GM12878 (cell line): ENCODE data around the gene RFX3. TPM values are rescaled to one million over a fixed set of nuclear protein-coding genes. Genes with fewer than 3 reads are reported as not detected.
A peak's percentile ranks its signal among the peaks of the same experiment; 100 is the strongest.

Experiments
- ATAC-seq: fragments of 200-7000 bp; cut with Tn5 transposase; 3 replicates; pipeline ENCODE4 v1.9.1; 2020; ENCODE audit warnings: mild to moderate bottlenecking, moderate library complexity
- BruUV-seq: library from RNA; stranded (reverse); fragments of 400-500 nt; replicated peaks from 2 replicates; lab custom pipeline; 2021; lab: Mats Ljungman, UMichigan
- CTCF ChIA-PET: fragments of 300-600 bp; sonication (Branson Sonifier 250); formaldehyde crosslinking; extraction: SDS; loops from one replicate; lab custom pipeline; 2021; ENCODE audit warnings: inconsistent platforms; lab: Yijun Ruan, JAX
- POLR2A ChIA-PET: fragments of 350-600 bp; formaldehyde crosslinking; extraction: SDS; loops from one replicate; lab custom pipeline; 2021; ENCODE audit warnings: inconsistent platforms; lab: Charles Lee
- RAD21 ChIA-PET: fragments of 300-600 bp; sonication (Branson Sonifier 250); formaldehyde crosslinking; loops from one replicate; lab custom pipeline; 2023; ENCODE audit warnings: antibody characterized with exemption; ENCODE audit not compliant: unreplicated experiment; lab: Charles Lee
- SMC1A ChIA-PET: fragments of 300-600 bp; sonication (Branson Sonifier 250); formaldehyde crosslinking; loops from one replicate; lab custom pipeline; 2023; ENCODE audit not compliant: unreplicated experiment, uncharacterized antibody; lab: Charles Lee
- DNase-seq: peaks from one replicate; pipeline ENCODE4 v3.0.0-alpha.2; 2011; ENCODE audit warnings: low read depth, low spot score
- FAIRE-seq: peaks from 3 replicates; lab custom pipeline; 2011; peaks lifted over from hg19 to GRCh38; lab: Jason Lieb, UNC
- H2AFZ ChIP-seq: 2 replicates; pipeline ENCODE4 v1.6.0; 2011; ENCODE audit warnings: low read depth, low read length, control low read depth; ENCODE audit not compliant: control insufficient read depth
- H3K27ac ChIP-seq: 2 replicates; pipeline ENCODE4 v1.5.1; 2011; ENCODE audit warnings: control low read depth; ENCODE audit not compliant: control insufficient read depth, insufficient read depth
- H3K27me3 ChIP-seq, 2 experiments: replicated peaks in 1 of 2; 2 replicates each; pipeline versions ENCODE4 v1.6.0 to v1.6.1; 2011; ENCODE audit warnings: low read length in 1 of 2; ENCODE audit not compliant: control insufficient read depth in 2 of 2, insufficient read depth in 2 of 2
- H3K36me3 ChIP-seq, 2 experiments: 2 replicates each; pipeline ENCODE4 v1.5.1; 2011; ENCODE audit warnings: low read length in 1 of 2; ENCODE audit not compliant: control insufficient read depth in 2 of 2, insufficient read depth in 2 of 2
- H3K4me1 ChIP-seq: 2 replicates; pipeline ENCODE4 v1.6.1; 2011; ENCODE audit warnings: mild to moderate bottlenecking, low read length, moderate library complexity, mixed read lengths; ENCODE audit not compliant: control insufficient read depth, insufficient read depth
- H3K4me2 ChIP-seq: 2 replicates; pipeline ENCODE4 v1.6.0; 2011; ENCODE audit warnings: control low read depth; ENCODE audit not compliant: control insufficient read depth, insufficient read depth
- H3K4me3 ChIP-seq: fragments of 200-600 bp; sonication (generic); 2 replicates; pipeline ENCODE4 v1.5.1; 2016
- H3K79me2 ChIP-seq: 2 replicates; pipeline ENCODE4 v1.6.0; 2011; ENCODE audit warnings: low read length; ENCODE audit not compliant: control insufficient read depth, insufficient read depth
- H3K9ac ChIP-seq: 2 replicates; pipeline ENCODE4 v1.8.0; 2011; ENCODE audit warnings: low read length, control low read depth, mixed read lengths; ENCODE audit not compliant: control insufficient read depth, insufficient read depth
- H3K9me3 ChIP-seq: replicated peaks from 3 replicates; pipeline ENCODE4 v1.5.1; 2011; ENCODE audit warnings: mild to moderate bottlenecking, low read length; ENCODE audit not compliant: control insufficient read depth, insufficient read depth
- H4K20me1 ChIP-seq: 2 replicates; pipeline ENCODE4 v1.6.0; 2011; ENCODE audit not compliant: control insufficient read depth, insufficient read depth
- BCL11A ChIP-seq: IDR thresholded peaks from 2 replicates; pipeline ENCODE4 v1.6.1; 2011; ENCODE audit warnings: low read depth, low read length
- CBX5 ChIP-seq: sonication (generic); IDR thresholded peaks from 2 replicates; pipeline ENCODE4 v1.6.1; 2016; ENCODE audit warnings: low read depth, moderate library complexity, mild to moderate bottlenecking, inconsistent platforms
- CREB1 ChIP-seq: IDR thresholded peaks from 2 replicates; pipeline ENCODE4 v1.6.1; 2012; ENCODE audit warnings: low read depth, mild to moderate bottlenecking, inconsistent platforms
- EP300 ChIP-seq, 2 experiments: fragments of 150-350 bp in 1 of 2; IDR thresholded peaks; 2 replicates each; pipeline ENCODE4 v1.6.1; 2011 to 2012; ENCODE audit warnings: low read depth in 2 of 2, low read length in 2 of 2, borderline replicate concordance in 1 of 2, improper control_type of control experiment in 1 of 2, inconsistent platforms in 1 of 2; ENCODE audit not compliant: control insufficient read depth in 1 of 2
- ETV6 ChIP-seq, 2 experiments: fragments of 450-650 bp in 1 of 2; IDR thresholded peaks in 1 of 2; conservative IDR thresholded peaks in 1 of 2; 2 replicates each; pipeline ENCODE4 v1.6.1; 2014; ENCODE audit warnings: antibody characterized with exemption in 1 of 2, borderline replicate concordance in 1 of 2, low read depth in 1 of 2, mild to moderate bottlenecking in 1 of 2, moderate library complexity in 1 of 2
- FOS ChIP-seq: IDR thresholded peaks from 3 replicates; pipeline ENCODE4 v1.6.1; 2011; ENCODE audit warnings: borderline replicate concordance; ENCODE audit not compliant: insufficient read length; ENCODE audit errors: extremely low read depth
- GABPA ChIP-seq: IDR thresholded peaks from 2 replicates; pipeline ENCODE4 v1.6.1; 2014; ENCODE audit warnings: antibody characterized with exemption, low read depth, mild to moderate bottlenecking, inconsistent platforms
- IKZF2 ChIP-seq, 2 experiments: fragments of 450-650 bp; IDR thresholded peaks; 2 replicates each; pipeline ENCODE4 v1.6.1; 2017; ENCODE audit warnings: mild to moderate bottlenecking in 2 of 2, moderate library complexity in 2 of 2
- JUNB ChIP-seq: IDR thresholded peaks from 2 replicates; pipeline ENCODE4 v1.6.1; 2016; ENCODE audit warnings: antibody characterized with exemption, mild to moderate bottlenecking
- LARP7 ChIP-seq: fragments of 450-650 bp; IDR thresholded peaks from 2 replicates; pipeline ENCODE4 v1.6.1; 2017; ENCODE audit warnings: mild to moderate bottlenecking
- MEF2A ChIP-seq: IDR thresholded peaks from 2 replicates; pipeline ENCODE4 v1.6.1; 2011; ENCODE audit warnings: low read depth, mild to moderate bottlenecking, low read length, moderate library complexity; ENCODE audit not compliant: insufficient read depth
- MEF2B ChIP-seq: fragments of 450-650 bp; IDR thresholded peaks from 2 replicates; pipeline ENCODE4 v1.6.1; 2018; ENCODE audit warnings: mild to moderate bottlenecking, moderate library complexity; ENCODE audit not compliant: partially characterized antibody, poor library complexity, severe bottlenecking
- MTA2 ChIP-seq: fragments of 450-650 bp; IDR thresholded peaks from 2 replicates; pipeline ENCODE4 v1.6.1; 2016; ENCODE audit warnings: low read depth, mild to moderate bottlenecking, moderate library complexity
- NFIC ChIP-seq: IDR thresholded peaks from 2 replicates; pipeline ENCODE4 v1.6.1; 2012; ENCODE audit warnings: low read depth, mild to moderate bottlenecking, inconsistent platforms, low read length, moderate library complexity
- NRF1 ChIP-seq: conservative IDR thresholded peaks from 2 replicates; pipeline ENCODE4 v1.6.1; 2011; ENCODE audit warnings: mild to moderate bottlenecking, low read depth, low read length, improper control_type of control experiment
- POLR2AphosphoS5 ChIP-seq: IDR thresholded peaks from 2 replicates; pipeline ENCODE4 v1.6.1; 2011; ENCODE audit warnings: mild to moderate bottlenecking, low read length, inconsistent platforms
- RB1 ChIP-seq: fragments of 450-650 bp; formaldehyde crosslinking; IDR thresholded peaks from 2 replicates; pipeline ENCODE4 v1.6.1; 2017; ENCODE audit warnings: mild to moderate bottlenecking, borderline replicate concordance
- RUNX3 ChIP-seq: IDR thresholded peaks from 2 replicates; pipeline ENCODE4 v1.6.1; 2012; ENCODE audit warnings: low read length, inconsistent platforms
- TCF12 ChIP-seq: IDR thresholded peaks from 2 replicates; pipeline ENCODE4 v1.6.1; 2011; ENCODE audit warnings: low read depth, mild to moderate bottlenecking, low read length
- ZNF217 ChIP-seq: fragments of 450-650 bp; IDR thresholded peaks from 2 replicates; pipeline ENCODE4 v1.6.1; 2017; ENCODE audit warnings: antibody characterized with exemption, mild to moderate bottlenecking
- WGBS: methylation state at CpG from one replicate; pipeline ENCODE4 v1.1.6; 2016; ENCODE audit warnings: low lambda C conversion rate; ENCODE audit not compliant: insufficient replicate concordance, insufficient coverage; ENCODE audit errors: missing lambda C conversion rate; 5-methylcytosine and 5-hydroxymethylcytosine counted together
- in situ Hi-C: fragments of 300-500 bp; cut with MboI; formaldehyde crosslinking; loops from 9 replicates; pipeline ENCODE4 v1.14.3; 2018; ENCODE audit warnings: mixed read lengths
- intact Hi-C: fragments of 100-400 bp; cut with micrococcal nuclease; formaldehyde crosslinking; loops from one replicate; pipeline ENCODE4 v1.14.2; 2022; ENCODE audit not compliant: unreplicated experiment
- polyA plus RNA-seq, 11 experiments: library from polyadenylated mRNA; depleted of rRNA in 4 of 11; unstranded in 6 of 11; stranded (reverse) in 5 of 11; fragments of >200 nt; fragmentation: Nextera tagmentation in 4 of 11; fragmentation: Illumina TruSeq in 1 of 11; extraction: Ambion mirVana in 4 of 11; extraction: Trizol in 1 of 11; gene quantifications; 1 replicate in 1 of 11; 2 replicates in 10 of 11; pipeline versions ENCODE4 v1.2.1 to v1.2.3, GENCODE V29; 2011 to 2016; ENCODE audit warnings: inconsistent platforms in 2 of 11, missing spikeins in 2 of 11, low read depth in 1 of 11
- total RNA-seq, 4 experiments: library from RNA; depleted of rRNA in 3 of 4; stranded (reverse); fragments of >200 nt in 3 of 4; fragmentation: Illumina TruSeq in 1 of 4; extraction: Trizol in 1 of 4; gene quantifications; 2 replicates each; pipeline versions ENCODE4 v1.2.1 to v1.2.3, GENCODE V29; 2013 to 2021
- TF ChIP-seq, protein P1 (sequence below): IDR thresholded peaks from 2 replicates; pipeline ENCODE4 v1.6.1; 2012; ENCODE audit warnings: low read length, inconsistent platforms
- TF ChIP-seq, protein P2 (sequence below): IDR thresholded peaks from 2 replicates; pipeline ENCODE4 v1.6.1; 2012; ENCODE audit warnings: low read depth, low read length, improper control_type of control experiment

Gene RFX3
- total and polyA plus RNA-seq, 10 of the 15 experiments (the other 5 are each of a cell fraction or from before 2014, with no cell fraction given), result 1.2 to 26.4 (median 6.7) TPM

DNA sequence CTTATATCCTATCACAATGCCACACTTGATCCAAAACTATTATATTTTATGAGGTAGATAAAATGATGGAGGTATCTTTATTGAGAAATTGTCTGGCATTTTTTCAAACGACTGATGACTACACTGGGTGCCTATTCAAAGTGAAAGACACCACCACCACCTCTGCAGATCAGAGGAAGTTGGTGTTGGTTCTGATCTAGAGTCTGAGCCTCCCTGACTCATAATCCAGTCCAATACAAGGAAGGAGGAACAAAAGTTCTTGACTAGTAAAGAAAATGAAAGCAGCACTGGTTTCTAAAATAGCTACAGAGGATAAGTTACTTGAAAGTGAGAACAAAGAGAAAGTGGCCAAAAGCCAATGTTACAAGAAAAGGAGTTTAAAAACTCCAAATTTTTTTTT is 139.9 kb downstream of the RFX3 start:
- no peak overlapping the region for H3K27ac ChIP-seq
- ChIA-PET POLR2A (no interaction called here), CTCF (interaction anchor here (1.1 to 3.7 kb wide), 2 partner anchors 55 to 59 kb away, joined by 3 to 15 read pairs; no protein-coding TSS in a partner anchor), SMC1A (interaction anchor here (1.0 to 2.5 kb wide), 3 partner anchors 14 to 55 kb away, joined by 4 to 7 read pairs (median 6); no protein-coding TSS in a partner anchor), RAD21 (no interaction called here)
- peaks cover 6% of the 10 kb centered on the region; the same call in 2 of the 3 replicates for H3K9me3 ChIP-seq
- H3K79me2 ChIP-seq, result no peaks in the 10 kb centered on the region
- no peak overlapping the region for H3K4me3 ChIP-seq
- WGBS, result 0% methylated on average over 1 of the region's 1 CpG
- no peaks in the 10 kb centered on the region for H3K27me3 ChIP-seq
- no peak overlapping the region for H3K9ac ChIP-seq
- peaks cover 0 to 5% of the 10 kb centered on the region in 2 experiments; a peak in 1 of 4 replicates for H3K36me3 ChIP-seq
- no peak overlapping the region for H2AFZ ChIP-seq
- H3K4me1 ChIP-seq, result peaks cover 4% of the 10 kb centered on the region
- BruUV-seq, result no TSS peak
- TF ChIP-seq NRF1 (no peak), POLR2AphosphoS5 (no peak), ZNF217 (peak; percentile 30; the same call in 1 of the 2 replicates), FOS (no peak), NFIC (peak; percentile 48), RB1 (no peak), IKZF2 (IDR thresholded peaks at IDR 0.05) (no peak), CBX5 (peak; percentile 67; the same call in 1 of the 2 replicates), JUNB (peak; percentile 73), GABPA (0 out of 2 replicates have a peak, but pooled peaks have one; percentile 19), LARP7 (no peak), ETV6 (conservative IDR thresholded peaks at IDR 0.05 in 1 of 2, IDR thresholded peaks at IDR 0.05 in 1 of 2; ENCODE audit: borderline replicate concordance in 1 of 2, low read depth in 1 of 2) (peak in 1 of 2 experiments; percentile 52; a peak in 2 of 4 replicates), MTA2 (no peak), RUNX3 (peak; percentile 31), EP300 (IDR thresholded peaks at IDR 0.05; ENCODE audit: borderline replicate concordance in 1 of 2, control insufficient read depth in 1 of 2, low read depth in 2 of 2, low read length in 2 of 2) (0 out of 4 replicates have a peak, but pooled peaks of 1 of the 2 experiments have one; percentile 10), MEF2A (peak; percentile 74), MEF2B (peak; percentile 34), BCL11A (0 out of 2 replicates have a peak, but pooled peaks have one; percentile 18), TCF12 (no peak), CREB1 (0 out of 2 replicates have a peak, but pooled peaks have one; percentile 10)
- TF ChIP-seq, protein P1, sequence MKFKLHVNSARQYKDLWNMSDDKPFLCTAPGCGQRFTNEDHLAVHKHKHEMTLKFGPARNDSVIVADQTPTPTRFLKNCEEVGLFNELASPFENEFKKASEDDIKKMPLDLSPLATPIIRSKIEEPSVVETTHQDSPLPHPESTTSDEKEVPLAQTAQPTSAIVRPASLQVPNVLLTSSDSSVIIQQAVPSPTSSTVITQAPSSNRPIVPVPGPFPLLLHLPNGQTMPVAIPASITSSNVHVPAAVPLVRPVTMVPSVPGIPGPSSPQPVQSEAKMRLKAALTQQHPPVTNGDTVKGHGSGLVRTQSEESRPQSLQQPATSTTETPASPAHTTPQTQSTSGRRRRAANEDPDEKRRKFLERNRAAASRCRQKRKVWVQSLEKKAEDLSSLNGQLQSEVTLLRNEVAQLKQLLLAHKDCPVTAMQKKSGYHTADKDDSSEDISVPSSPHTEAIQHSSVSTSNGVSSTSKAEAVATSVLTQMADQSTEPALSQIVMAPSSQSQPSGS, result peak; percentile 67; the same call in 1 of the 2 replicates
- TF ChIP-seq, protein P2, sequence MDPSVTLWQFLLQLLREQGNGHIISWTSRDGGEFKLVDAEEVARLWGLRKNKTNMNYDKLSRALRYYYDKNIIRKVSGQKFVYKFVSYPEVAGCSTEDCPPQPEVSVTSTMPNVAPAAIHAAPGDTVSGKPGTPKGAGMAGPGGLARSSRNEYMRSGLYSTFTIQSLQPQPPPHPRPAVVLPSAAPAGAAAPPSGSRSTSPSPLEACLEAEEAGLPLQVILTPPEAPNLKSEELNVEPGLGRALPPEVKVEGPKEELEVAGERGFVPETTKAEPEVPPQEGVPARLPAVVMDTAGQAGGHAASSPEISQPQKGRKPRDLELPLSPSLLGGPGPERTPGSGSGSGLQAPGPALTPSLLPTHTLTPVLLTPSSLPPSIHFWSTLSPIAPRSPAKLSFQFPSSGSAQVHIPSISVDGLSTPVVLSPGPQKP, result no peak
- H3K4me2 ChIP-seq, result peak overlapping the region; percentile 30; the same call in 1 of the 2 replicates
- intact Hi-C loops, result loop anchor here (5.0 kb wide), 1 partner anchor 121 kb away; no protein-coding TSS in a partner anchor
- FAIRE-seq, result peak; percentile 96
- peak; percentile 98 for ATAC-seq
- in situ Hi-C loops, result no loop called here
- peak; percentile 63 for DNase-seq
- H4K20me1 ChIP-seq, result no peaks in the 10 kb centered on the region
